Right lung (tissue), 5 donors: Measurements from ENCODE around the gene RD3L. TPM values are rescaled to one million over a fixed set of nuclear protein-coding genes. Genes with fewer than 3 reads are reported as not detected.
"Not testable (repeated sequence)": the region's sequence is repeated elsewhere in the genome, so short reads cannot be mapped to it uniquely, and the experiment has no call there.

Experiments
- DNase-seq, 2 donors: peaks; one replicate each; pipeline ENCODE4 v3.0.0-alpha.2; 2013
- polyA plus RNA-seq, 5 donors: library from polyadenylated mRNA; unstranded; fragments of 120-200 nt; gene quantifications; one replicate each; pipeline versions ENCODE4 v1.2.1 to v1.2.3, GENCODE V29; 2013; ENCODE audit warnings: inconsistent platforms in 1 of 5, low replicate concordance in 1 of 5; ENCODE audit not compliant: insufficient read length in 5 of 5, insufficient read depth in 1 of 5

RD3L gene
- polyA plus RNA-seq, 5 donors: 0.12 to 0.25 (median 0.21) TPM; not detected in 2

DNA sequence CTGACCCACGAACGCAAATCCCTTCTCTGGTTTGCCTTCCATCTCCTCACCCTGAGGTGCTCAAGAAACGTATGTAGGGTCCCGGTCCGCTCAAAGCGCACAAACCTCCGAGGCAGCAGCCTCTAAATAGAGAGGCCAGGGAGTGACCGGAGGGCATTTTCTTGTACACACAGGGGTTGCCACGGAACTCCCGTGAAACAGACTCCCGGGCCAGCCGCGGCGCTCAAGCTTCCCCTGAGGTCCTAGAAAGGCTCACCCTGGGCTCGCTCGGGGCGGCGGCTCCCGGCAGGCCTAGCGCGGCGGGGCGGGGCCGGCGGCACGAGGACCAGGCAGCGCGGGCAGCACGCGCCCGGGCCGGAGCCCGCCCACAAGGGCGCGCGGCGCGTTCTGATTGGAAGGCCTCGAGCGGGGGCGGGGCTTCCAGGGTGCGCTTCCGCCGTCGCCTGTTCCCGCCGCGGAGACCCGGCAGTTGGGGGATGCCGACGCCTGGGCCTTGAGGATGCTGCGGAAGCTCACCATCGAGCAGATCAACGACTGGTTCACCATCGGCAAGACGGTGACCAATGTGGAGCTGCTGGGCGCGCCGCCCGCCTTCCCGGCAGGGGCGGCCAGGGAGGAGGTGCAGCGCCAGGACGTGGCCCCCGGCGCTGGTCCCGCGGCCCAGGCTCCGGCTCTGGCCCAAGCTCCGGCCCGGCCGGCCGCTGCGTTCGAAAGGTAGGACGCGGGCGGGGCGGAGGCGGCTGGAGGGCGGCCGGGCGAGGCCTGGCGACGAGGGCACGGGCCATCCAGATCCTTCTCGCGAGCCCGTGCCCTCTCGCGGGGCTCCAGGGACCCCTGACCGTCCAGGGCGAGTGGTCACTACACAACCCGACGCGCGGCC lies 14.1 kb downstream of the RD3L start, which contains the start of gene TDRD9:
Gene TDRD9 (plus strand): TSS at position 446 of the 880 bp plus-strand sequence. CDS start 54 bp downstream, at position 500.
- DNase-seq: no peak

GRCh38 chr14:103927566-103927965 lies 14.8 kb downstream of the RD3L start:
- DNase-seq: no peak

GRCh38 chr14:103925316-103925715 lies 17.0 kb downstream of the RD3L start:
- DNase-seq: no peak

DNA sequence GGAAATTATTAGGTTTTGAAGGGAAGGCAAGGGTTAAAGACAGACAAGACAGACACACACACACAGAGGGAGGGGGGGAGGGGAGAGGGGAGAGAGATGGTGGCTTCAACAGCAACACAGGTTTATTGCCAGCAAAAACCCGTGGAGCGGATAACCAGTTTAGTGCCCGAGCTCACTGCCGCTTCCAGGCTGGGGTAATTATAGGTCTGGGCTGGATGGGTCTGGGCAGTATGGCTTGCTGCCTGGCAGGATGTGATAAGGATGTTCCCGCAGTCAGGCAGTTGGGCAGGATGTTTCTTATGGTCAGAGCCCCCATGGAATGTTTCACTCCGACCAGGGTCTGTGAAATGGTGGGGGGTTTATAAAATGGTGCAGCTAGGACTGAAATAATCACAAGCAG lies 18.5 kb downstream of the RD3L start:
- no peak for DNase-seq

- DNase-seq: not testable (repeated sequence)
These were observed 20.5 kb downstream of the RD3L start for GRCh38 chr14:103921855-103922200.

- DNase-seq: peak; percentile 93
These were observed 21.1 kb downstream of the RD3L start for GRCh38 chr14:103920981-103921854.

GRCh38 chr14:103916636-103917262 lies 25.6 kb downstream of the RD3L start:
- no peak for DNase-seq

- DNase-seq: no peak
These were observed 26.7 kb downstream of the RD3L start for GRCh38 chr14:103915616-103916015.

DNA sequence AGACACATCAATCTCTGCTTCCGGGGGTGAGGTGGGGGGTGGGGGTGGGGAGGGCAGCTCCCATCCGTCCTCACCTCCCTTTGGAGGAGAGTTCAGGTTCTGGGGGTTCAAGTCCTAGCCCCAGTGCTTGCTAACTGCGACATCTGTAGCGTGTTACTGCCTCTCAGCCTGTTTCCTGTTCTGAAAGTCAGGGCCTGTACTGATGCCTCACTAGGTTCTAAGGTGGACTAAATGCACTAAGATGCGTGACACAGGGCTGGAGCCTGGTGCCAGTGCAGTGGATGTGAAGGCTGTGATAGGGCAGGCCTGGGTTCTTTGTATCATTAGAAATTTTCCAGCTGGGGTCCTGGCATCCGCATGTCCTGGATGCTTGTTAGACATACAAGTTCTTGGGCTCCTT lies 31.3 kb downstream of the RD3L start:
- DNase-seq: no peak

- DNase-seq: peak; percentile 70 to 74
These were observed 31.9 kb downstream of the RD3L start for GRCh38 chr14:103910262-103910935.

GRCh38 chr14:103909531-103910261 lies 32.6 kb downstream of the RD3L start:
- DNase-seq: no peak

DNA sequence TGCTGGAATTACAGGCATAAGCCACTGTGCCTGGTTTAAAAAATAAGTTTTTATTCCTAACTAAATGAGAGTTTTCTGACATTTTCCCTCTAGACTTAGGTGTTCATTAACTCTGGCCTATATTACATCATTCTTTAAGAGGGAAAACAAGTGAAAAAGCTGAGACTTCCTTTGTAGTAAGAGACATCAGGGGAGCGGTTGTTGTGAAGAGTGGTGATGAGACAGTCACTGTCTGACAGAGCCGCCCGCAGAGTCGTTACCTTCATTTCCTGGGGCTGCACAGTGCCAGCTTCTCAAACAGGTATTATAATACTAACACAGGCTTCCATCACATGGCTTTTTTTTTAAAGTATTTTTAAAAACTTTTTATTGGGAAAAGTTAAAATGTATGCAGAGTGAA lies 33.7 kb downstream of the RD3L start:
- no peak for DNase-seq

GRCh38 chr14:103905842-103906456 lies 36.4 kb downstream of the RD3L start:
- no peak for DNase-seq

DNA sequence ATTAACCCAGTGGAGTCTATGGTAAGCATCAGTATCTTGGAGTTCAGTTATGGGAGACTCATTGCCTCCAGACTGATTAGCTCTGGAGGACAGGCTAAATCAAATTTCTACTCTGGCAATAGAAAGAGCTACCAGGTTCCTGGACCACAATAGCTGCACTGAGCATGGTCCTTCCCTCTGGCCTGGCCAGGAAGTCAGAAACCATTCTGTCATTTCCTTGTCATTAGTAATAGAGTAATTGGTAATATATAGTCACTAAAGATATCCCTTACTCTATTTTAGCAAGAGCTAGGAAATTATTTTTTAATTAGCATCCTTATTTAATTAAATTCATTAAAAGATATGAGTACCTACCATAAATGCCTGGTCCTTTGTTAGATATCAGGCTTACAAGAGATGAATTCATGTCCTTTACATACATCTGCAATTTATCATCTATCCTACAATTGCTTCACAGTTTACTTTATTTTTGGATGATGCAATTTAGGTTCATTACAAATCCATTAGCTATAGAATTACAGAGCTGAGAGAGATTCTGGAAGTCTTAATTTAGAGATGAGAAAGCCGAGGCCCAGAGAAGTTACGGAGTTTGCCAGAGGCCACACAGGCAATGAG lies 37.7 kb downstream of the RD3L start:
- peak in 1 of 2 donors; percentile 36 for DNase-seq

DNA sequence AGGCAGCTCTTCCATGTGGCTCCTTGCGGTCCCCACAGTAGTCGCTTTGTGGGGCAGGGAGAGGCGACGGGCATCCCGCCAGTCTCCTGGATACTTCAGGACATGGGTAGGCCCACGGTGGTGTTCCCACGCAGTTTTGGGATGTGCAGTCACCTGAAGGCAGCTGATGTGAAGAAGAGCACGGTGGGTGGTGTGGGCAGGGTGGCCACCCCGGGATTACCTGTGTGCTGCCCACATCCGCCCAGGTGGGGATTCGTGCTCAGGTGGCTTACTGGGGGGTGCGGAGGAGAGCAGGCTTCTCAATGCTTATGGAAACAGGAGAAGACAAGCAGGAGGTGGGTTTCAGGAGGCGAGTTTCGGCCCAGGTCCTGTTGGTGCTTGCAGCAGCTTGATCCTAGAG lies 42.5 kb downstream of the RD3L start:
- no peak for DNase-seq

GRCh38 chr14:103899316-103899715 lies 43.0 kb downstream of the RD3L start:
- DNase-seq: no peak

- DNase-seq: no peak
These were observed 43.6 kb downstream of the RD3L start for GRCh38 chr14:103898711-103899110.

GRCh38 chr14:103898204-103898603 lies 44.1 kb downstream of the RD3L start:
- no peak for DNase-seq

GRCh38 chr14:103897075-103897947 lies 45.0 kb downstream of the RD3L start:
- no peak for DNase-seq
